Breast epithelium (tissue), 4 donors: ENCODE measurements around the gene DBNDD2. TPM values are rescaled to one million over a fixed set of nuclear protein-coding genes. Genes with fewer than 3 reads are reported as not detected.

ENCODE experiments used
- DNase-seq, 2 donors: peaks; one replicate each; pipeline ENCODE4 v3.0.0-alpha.2; 2019; ENCODE audit warnings: low spot score in 2 of 2
- H3K27ac ChIP-seq, 2 donors: fragments of 200-600 bp; sonication (generic) in 1 of 2; one replicate each; pipeline ENCODE4 v1.5.1; 2016 to 2019; ENCODE audit warnings: mild to moderate bottlenecking in 1 of 2
- H3K27me3 ChIP-seq, 2 donors: fragments of 200-600 bp; sonication (generic) in 1 of 2; one replicate each; pipeline versions ENCODE4 v1.5.1 to v1.6.0; 2017 to 2019; ENCODE audit warnings: control low read depth in 1 of 2, mild to moderate bottlenecking in 1 of 2
- H3K36me3 ChIP-seq: fragments of 200-600 bp; one replicate; pipeline ENCODE4 v1.5.1; 2019
- H3K4me1 ChIP-seq, 2 donors: fragments of 200-600 bp; sonication (generic); one replicate each; pipeline ENCODE4 v1.5.1; 2016 to 2019; ENCODE audit warnings: control low read depth in 1 of 2
- H3K4me3 ChIP-seq, 3 donors: fragments of 200-600 bp; sonication (generic); 1 replicate in 2 of 3; 2 replicates in 1 of 3; pipeline ENCODE4 v1.5.1; 2016 to 2019; ENCODE audit warnings: mild to moderate bottlenecking in 3 of 3, moderate library complexity in 2 of 3
- H3K9me3 ChIP-seq, 2 donors: fragments of 200-600 bp; sonication (generic) in 1 of 2; one replicate each; pipeline ENCODE4 v1.5.1; 2016 to 2019; ENCODE audit warnings: control low read depth in 1 of 2
- POLR2A ChIP-seq: fragments of 450-650 bp; IDR thresholded peaks from one replicate; pipeline ENCODE4 v1.6.1; 2016; ENCODE audit warnings: antibody characterized with exemption, mild to moderate bottlenecking, moderate library complexity
- POLR2AphosphoS5 ChIP-seq, 3 donors: sonication (generic); formaldehyde crosslinking; IDR thresholded peaks; one replicate each; pipeline ENCODE4 v1.6.1; 2017; ENCODE audit warnings: antibody characterized with exemption in 3 of 3
- intact Hi-C: fragments of 100-400 bp; cut with DNase I; formaldehyde crosslinking; loops from one replicate; pipeline ENCODE4 v1.15.1; 2023; ENCODE audit warnings: low total_unique reads
- total RNA-seq, 3 donors: library from RNA; depleted of rRNA; stranded (reverse); fragments of >200 nt; gene quantifications; one replicate each; pipeline ENCODE4 v1.1.0, GENCODE V29; 2016
- TF ChIP-seq, protein P1 (sequence below), 3 donors: fragments of 450-650 bp; IDR thresholded peaks; one replicate each; pipeline ENCODE4 v1.5.1; 2016 to 2017; ENCODE audit warnings: antibody characterized with exemption in 3 of 3, mild to moderate bottlenecking in 3 of 3, moderate library complexity in 3 of 3

DBNDD2 gene
- total RNA-seq, 3 donors from 2014 or later, result 32.2 to 49.2 (median 44.5) TPM

- Histone ChIP-seq H3K4me1 (no peaks in the 10 kb centered on the region), H3K27me3 (no peaks in the 10 kb centered on the region), H3K9me3 (no peaks in the 10 kb centered on the region), H3K27ac (no peak overlapping the region), H3K4me3 (no peak overlapping the region), H3K36me3 (no peaks in the 10 kb centered on the region)
- TF ChIP-seq, protein P1, sequence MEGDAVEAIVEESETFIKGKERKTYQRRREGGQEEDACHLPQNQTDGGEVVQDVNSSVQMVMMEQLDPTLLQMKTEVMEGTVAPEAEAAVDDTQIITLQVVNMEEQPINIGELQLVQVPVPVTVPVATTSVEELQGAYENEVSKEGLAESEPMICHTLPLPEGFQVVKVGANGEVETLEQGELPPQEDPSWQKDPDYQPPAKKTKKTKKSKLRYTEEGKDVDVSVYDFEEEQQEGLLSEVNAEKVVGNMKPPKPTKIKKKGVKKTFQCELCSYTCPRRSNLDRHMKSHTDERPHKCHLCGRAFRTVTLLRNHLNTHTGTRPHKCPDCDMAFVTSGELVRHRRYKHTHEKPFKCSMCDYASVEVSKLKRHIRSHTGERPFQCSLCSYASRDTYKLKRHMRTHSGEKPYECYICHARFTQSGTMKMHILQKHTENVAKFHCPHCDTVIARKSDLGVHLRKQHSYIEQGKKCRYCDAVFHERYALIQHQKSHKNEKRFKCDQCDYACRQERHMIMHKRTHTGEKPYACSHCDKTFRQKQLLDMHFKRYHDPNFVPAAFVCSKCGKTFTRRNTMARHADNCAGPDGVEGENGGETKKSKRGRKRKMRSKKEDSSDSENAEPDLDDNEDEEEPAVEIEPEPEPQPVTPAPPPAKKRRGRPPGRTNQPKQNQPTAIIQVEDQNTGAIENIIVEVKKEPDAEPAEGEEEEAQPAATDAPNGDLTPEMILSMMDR (IDR thresholded peaks at IDR 0.05), result no peak
- TF ChIP-seq POLR2A (no peak), POLR2AphosphoS5 (IDR thresholded peaks at IDR 0.05) (no peak)
- intact Hi-C loops, result no loop called here
- DNase-seq, result no peak
These were observed 33.7 kb downstream of the DBNDD2 start for GRCh38 chr20:45441746-45442145.

- no peak for TF ChIP-seq POLR2A
- TF ChIP-seq, protein P1 (IDR thresholded peaks at IDR 0.05), result no peak
- Histone ChIP-seq H3K27ac (no peak overlapping the region), H3K4me1 (no peaks in the 10 kb centered on the region), H3K4me3 (no peak overlapping the region), H3K27me3 (no peaks in the 10 kb centered on the region), H3K36me3 (no peaks in the 10 kb centered on the region), H3K9me3 (no peaks in the 10 kb centered on the region)
- no peak for DNase-seq
- intact Hi-C loops, result no loop called here
These were observed 36.0 kb downstream of the DBNDD2 start for GRCh38 chr20:45444050-45444449.

GRCh38 chr20:45445805-45446562 lies 37.9 kb downstream of the DBNDD2 start:
- Histone ChIP-seq H3K4me3 (no peak overlapping the region), H3K27ac (no peak overlapping the region), H3K36me3 (no peaks in the 10 kb centered on the region), H3K27me3 (no peaks in the 10 kb centered on the region), H3K4me1 (no peaks in the 10 kb centered on the region), H3K9me3 (no peaks in the 10 kb centered on the region)
- TF ChIP-seq POLR2AphosphoS5 (IDR thresholded peaks at IDR 0.05), result no peak
- no peak for TF ChIP-seq POLR2A
- TF ChIP-seq, protein P1 (IDR thresholded peaks at IDR 0.05), result peak in 1 of 3 donors; percentile 16
- intact Hi-C loops, result loop anchor here (5.0 kb wide), 1 partner anchor 124 kb away; no protein-coding TSS in a partner anchor
- no peak for DNase-seq

DNA sequence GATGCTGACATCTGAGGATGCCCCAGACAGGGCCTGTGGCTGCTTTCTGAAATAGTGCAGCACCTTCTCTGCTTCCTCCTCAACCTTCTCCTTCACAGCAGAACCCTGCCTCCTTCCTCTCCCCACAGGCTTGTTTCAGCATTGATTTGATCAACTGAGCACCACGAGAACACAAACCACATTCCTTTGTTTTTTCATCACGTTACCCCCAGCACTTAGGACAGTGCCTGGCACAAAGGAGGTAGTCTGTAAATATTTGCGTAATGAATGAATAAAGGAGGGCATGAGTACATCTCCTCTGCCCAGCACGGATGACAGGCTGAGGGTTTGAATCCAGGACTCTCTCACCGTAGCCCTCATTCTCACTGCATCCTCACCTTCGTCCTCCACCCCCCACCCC lies 40.2 kb downstream of the DBNDD2 start:
- no peak overlapping the region for H3K4me3 ChIP-seq
- H3K27me3 ChIP-seq, result no peaks in the 10 kb centered on the region
- no peaks in the 10 kb centered on the region for H3K9me3 ChIP-seq
- no peaks in the 10 kb centered on the region for H3K4me1 ChIP-seq
- H3K36me3 ChIP-seq, result no peaks in the 10 kb centered on the region
- TF ChIP-seq POLR2AphosphoS5 (IDR thresholded peaks at IDR 0.05) (no peak), POLR2A (no peak)
- TF ChIP-seq, protein P1 (IDR thresholded peaks at IDR 0.05), result no peak
- intact Hi-C loops, result loop anchor here (5.0 kb wide), 1 partner anchor 126 kb away; no protein-coding TSS in a partner anchor
- H3K27ac ChIP-seq, result no peak overlapping the region
- no peak for DNase-seq

- Histone ChIP-seq H3K27ac (peak overlapping the region in 1 of 2 donors; percentile 38), H3K4me3 (no peak overlapping the region), H3K4me1 (no peaks in the 10 kb centered on the region), H3K36me3 (no peaks in the 10 kb centered on the region), H3K9me3 (no peaks in the 10 kb centered on the region), H3K27me3 (no peaks in the 10 kb centered on the region)
- intact Hi-C loops, result loop anchor here (5.0 kb wide), 1 partner anchor 127 kb away; no protein-coding TSS in a partner anchor
- DNase-seq, result no peak
- TF ChIP-seq POLR2AphosphoS5 (IDR thresholded peaks at IDR 0.05) (no peak), POLR2A (no peak)
- TF ChIP-seq, protein P1 (IDR thresholded peaks at IDR 0.05), result no peak
These were observed 41.4 kb downstream of the DBNDD2 start for GRCh38 chr20:45449528-45449927.
